K562 (cell line): ENCODE measurements around the gene BZW2. TPM values are rescaled to one million over a fixed set of nuclear protein-coding genes. Genes with fewer than 3 reads are reported as not detected.

Source experiments
- ATAC-seq: fragments of 200-7000 bp; cut with Tn5 transposase; 3 replicates; pipeline ENCODE4 v1.9.1; 2020; ENCODE audit warnings: moderate library complexity
- BruUV-seq: library from RNA; stranded (reverse); fragments of 400-500 nt; replicated peaks from 2 replicates; lab custom pipeline; 2021; lab: Mats Ljungman, UMichigan
- CTCF ChIA-PET: fragments of 300-600 bp; formaldehyde crosslinking; extraction: SDS; loops from one replicate; lab custom pipeline; 2021; ENCODE audit warnings: low intra/inter-chr PET ratio; lab: Yijun Ruan, JAX
- POLR2A ChIA-PET: fragments of 300-600, 350-650 bp; sonication (Branson Sonifier 250); formaldehyde crosslinking; extraction: SDS; loops from one replicate; lab custom pipeline; 2021; ENCODE audit warnings: antibody characterized with exemption, inconsistent platforms; lab: Yijun Ruan, JAX
- DNase-seq, 4 experiments: peaks; one replicate each; pipeline versions ENCODE4 v3.0.0 to v3.0.0-alpha.2; 2011 to 2018; ENCODE audit warnings: low spot score in 3 of 4, mixed read lengths in 3 of 4; ENCODE audit errors: extremely low read depth in 1 of 4
- FAIRE-seq: peaks from 2 replicates; lab custom pipeline; 2011; peaks lifted over from hg19 to GRCh38; lab: Jason Lieb, UNC
- H2AFZ ChIP-seq: 2 replicates; pipeline ENCODE4 v1.6.0; 2011; ENCODE audit warnings: low read depth, low read length, control low read depth, inconsistent platforms
- H3K27ac ChIP-seq: fragments of 200-600 bp; 3 replicates; pipeline ENCODE4 v1.8.0; 2011; ENCODE audit warnings: low read depth, mild to moderate bottlenecking, control low read depth, inconsistent platforms, low read length, moderate library complexity, mixed read lengths; ENCODE audit errors: extremely low read depth
- H3K27me3 ChIP-seq, 2 experiments: fragments of 300-600 bp in 1 of 2; 2 replicates in 1 of 2; 3 replicates in 1 of 2; pipeline versions ENCODE4 v1.6.0 to v1.8.0; 2011; ENCODE audit warnings: inconsistent platforms in 2 of 2, low read length in 2 of 2, mild to moderate bottlenecking in 1 of 2, mixed read lengths in 1 of 2, moderate library complexity in 1 of 2; ENCODE audit not compliant: control insufficient read depth in 2 of 2, insufficient read depth in 2 of 2
- H3K36me3 ChIP-seq: fragments of 300-600 bp; 3 replicates; pipeline ENCODE4 v1.8.0; 2011; ENCODE audit warnings: mild to moderate bottlenecking, low read length, inconsistent platforms; ENCODE audit not compliant: control insufficient read depth, insufficient read depth
- H3K4me1 ChIP-seq, 2 experiments: fragments of 200-600 bp in 1 of 2; replicated peaks in 1 of 2; 2 replicates in 1 of 2; 3 replicates in 1 of 2; pipeline versions ENCODE4 v1.5.1 to v1.8.0; 2011; ENCODE audit warnings: inconsistent platforms in 2 of 2, low read length in 2 of 2, mild to moderate bottlenecking in 1 of 2, mixed read lengths in 1 of 2, moderate library complexity in 1 of 2; ENCODE audit not compliant: control insufficient read depth in 2 of 2, insufficient read depth in 2 of 2
- H3K4me2 ChIP-seq: 2 replicates; pipeline ENCODE4 v1.6.1; 2011; ENCODE audit warnings: low read length, control low read depth, inconsistent platforms, mixed read lengths; ENCODE audit not compliant: insufficient read depth
- H3K4me3 ChIP-seq: fragments of 200-600 bp; sonication (generic), shearing (Covaris generic); 2 replicates; pipeline ENCODE4 v1.5.1; 2016; ENCODE audit warnings: control low read depth, inconsistent platforms
- H3K79me2 ChIP-seq: fragments of 200-600 bp; 3 replicates; pipeline ENCODE4 v1.8.0; 2011; ENCODE audit warnings: low read length, inconsistent platforms; ENCODE audit not compliant: control insufficient read depth, insufficient read depth
- H3K9ac ChIP-seq, 2 experiments: 2 replicates each; pipeline versions ENCODE4 v1.6.0 to v1.6.1; 2011; ENCODE audit warnings: low read depth in 2 of 2, low read length in 2 of 2, control low read depth in 1 of 2, inconsistent platforms in 1 of 2, mild to moderate bottlenecking in 1 of 2, mixed read lengths in 1 of 2; ENCODE audit not compliant: insufficient read depth in 1 of 2
- H3K9me1 ChIP-seq: one replicate; pipeline ENCODE4 v1.6.0; 2011; ENCODE audit warnings: inconsistent platforms, mild to moderate bottlenecking, low read length, moderate library complexity; ENCODE audit not compliant: control insufficient read depth, insufficient read depth
- H3K9me3 ChIP-seq: replicated peaks from 2 replicates; pipeline ENCODE4 v1.5.1; 2011; ENCODE audit warnings: low read depth, low read length, inconsistent platforms; ENCODE audit not compliant: control insufficient read depth, insufficient read depth
- H4K20me1 ChIP-seq: replicated peaks from 2 replicates; pipeline ENCODE4 v1.6.1; 2011; ENCODE audit warnings: low read length, inconsistent platforms, mixed read lengths; ENCODE audit not compliant: control insufficient read depth, insufficient read depth
- AFF4 ChIP-seq: sonication (generic); formaldehyde crosslinking; IDR thresholded peaks from 2 replicates; pipeline ENCODE4 v1.8.0; 2023; ENCODE audit warnings: mild to moderate bottlenecking, missing genetic modification reagents
- MIER1 ChIP-seq: fragments of 450-650 bp; IDR thresholded peaks from 2 replicates; pipeline ENCODE4 v1.6.1; 2016; ENCODE audit warnings: antibody characterized with exemption, mild to moderate bottlenecking, low read depth
- SMC3 ChIP-seq: conservative IDR thresholded peaks from 2 replicates; pipeline ENCODE4 v1.6.1; 2011; ENCODE audit warnings: low read depth, low read length, improper control_type of control experiment; ENCODE audit not compliant: insufficient read depth
- STAT5A ChIP-seq: IDR thresholded peaks from 2 replicates; pipeline ENCODE4 v1.6.1; 2012; ENCODE audit warnings: low read length, inconsistent platforms, borderline replicate concordance
- TCF15 ChIP-seq: fragments of 250-450 bp; sonication (Bioruptor Pico); IDR thresholded peaks from 2 replicates; pipeline ENCODE4 v1.8.0; 2022; ENCODE audit warnings: moderate library complexity, mild to moderate bottlenecking, inconsistent platforms
- ZNF639 ChIP-seq, 2 experiments: fragments of 200-800 bp in 1 of 2; sonication (Bioruptor generic) in 1 of 2; sonication (generic) in 1 of 2; formaldehyde crosslinking in 1 of 2; IDR thresholded peaks in 1 of 2; conservative IDR thresholded peaks in 1 of 2; 2 replicates each; pipeline versions ENCODE4 v1.5.0 to v1.6.1; 2016 to 2020; ENCODE audit warnings: missing compliant biosample characterization in 1 of 2, missing genetic modification characterization in 1 of 2, missing genetic modification reagents in 1 of 2
- WGBS: fragments of 100-300 bp; shearing (Covaris generic); methylation state at CpG from one replicate; pipeline ENCODE4 v1.1.6; 2016; ENCODE audit warnings: low coverage, mixed read lengths; ENCODE audit not compliant: insufficient coverage; ENCODE audit errors: missing lambda C conversion rate; 5-methylcytosine and 5-hydroxymethylcytosine counted together
- in situ Hi-C: fragments of 300-500 bp; cut with MboI; formaldehyde crosslinking; loops from 4 replicates; pipeline ENCODE4 v1.15.0; 2018; ENCODE audit warnings: inconsistent platforms, mixed read lengths
- intact Hi-C: fragments of 100-400 bp; cut with micrococcal nuclease; formaldehyde crosslinking; loops from 2 replicates; pipeline ENCODE4 v1.14.2; 2022
- polyA plus RNA-seq, 8 experiments: library from polyadenylated mRNA; depleted of rRNA in 4 of 8; stranded (reverse) in 5 of 8; unstranded in 3 of 8; fragments of >200 nt; fragmentation: Nextera tagmentation in 2 of 8; fragmentation: Illumina TruSeq in 1 of 8; extraction: Ambion mirVana in 2 of 8; extraction: Trizol in 1 of 8; gene quantifications; 2 replicates each; pipeline versions ENCODE4 v1.2.1 to v1.2.3, GENCODE V29; 2011 to 2014; ENCODE audit warnings: inconsistent platforms in 1 of 8, missing spikeins in 1 of 8
- total RNA-seq, 7 experiments: library from RNA; depleted of rRNA in 6 of 7; stranded (reverse); fragments of >200 nt in 6 of 7; fragmentation: Illumina TruSeq in 2 of 7; extraction: Trizol in 2 of 7; gene quantifications; 2 replicates each; pipeline versions ENCODE4 v1.2.1 to v1.2.3, GENCODE V29; 2011 to 2021; ENCODE audit warnings: low replicate concordance in 1 of 7

The BZW2 gene
- total and polyA plus RNA-seq, 9 of the 15 experiments (the other 6 are each of a cell fraction or from before 2014, with no cell fraction given) = 140 to 316 (median 173) TPM

GRCh38 chr7:16734148-16734726 is 88.3 kb downstream of the BZW2 start (continued):
- no peak for TF ChIP-seq ZNF639 (CRISPR knock-in tag; conservative IDR thresholded peaks at IDR 0.05 in 1 of 2, IDR thresholded peaks at IDR 0.05 in 1 of 2)
- TF ChIP-seq TCF15 = no peak
- no peak for TF ChIP-seq STAT5A
- no peak for TF ChIP-seq SMC3

GRCh38 chr7:16735020-16735419 is 89.0 kb downstream of the BZW2 start:
- peak overlapping the region; percentile 72 for H2AFZ ChIP-seq
- ChIA-PET POLR2A (no interaction called here), CTCF (no interaction called here)
- ATAC-seq = peak; percentile 34
- intact Hi-C loops = no loop called here
- H3K9me1 ChIP-seq = no peaks in the 10 kb centered on the region
- H3K4me2 ChIP-seq = peak overlapping the region; percentile 33
- H4K20me1 ChIP-seq = no peaks in the 10 kb centered on the region
- TF ChIP-seq MIER1 (no peak), AFF4 (CRISPR knock-in tag) (no peak)
- no peaks in the 10 kb centered on the region for H3K27me3 ChIP-seq
- no peak for FAIRE-seq
- 35% methylated on average over 4 of the region's 4 CpGs for WGBS
- H3K4me1 ChIP-seq = peaks cover 10 to 14% of the 10 kb centered on the region in 2 experiments
- no peak overlapping the region for H3K4me3 ChIP-seq
- in situ Hi-C loops = no loop called here
- H3K79me2 ChIP-seq = no peaks in the 10 kb centered on the region
- 0 out of 4 replicates have a peak overlapping the region, but pooled peaks of 1 of the 2 experiments have one; percentile 21 for H3K9ac ChIP-seq
- no peak overlapping the region for H3K27ac ChIP-seq
- DNase-seq = no peak
- H3K36me3 ChIP-seq = no peaks in the 10 kb centered on the region
- BruUV-seq = no TSS peak
- H3K9me3 ChIP-seq = no peaks in the 10 kb centered on the region
